Adrenal gland (tissue), 12 donors: ENCODE data around the gene CSTPP1. TPM values are rescaled to one million over a fixed set of nuclear protein-coding genes. Genes with fewer than 3 reads are reported as not detected.

Experiments
- DNase-seq, 7 donors: peaks; one replicate each; pipeline ENCODE4 v3.0.0-alpha.2; 2019 to 2020
- H3K27ac ChIP-seq, 5 donors: fragments of 200-600 bp; sonication (generic) in 4 of 5; 1 replicate in 3 of 5; 2 replicates in 2 of 5; pipeline versions ENCODE4 v1.5.1 to v1.8.0; 2016 to 2020; ENCODE audit warnings: mild to moderate bottlenecking in 1 of 5
- H3K27me3 ChIP-seq: fragments of 200-600 bp; 2 replicates; pipeline ENCODE4 v1.8.0; 2021
- H3K36me3 ChIP-seq, 2 donors: fragments of 200-600 bp; replicated peaks in 1 of 2; 1 replicate in 1 of 2; 2 replicates in 1 of 2; pipeline versions ENCODE4 v1.5.1 to v1.8.0; 2018 to 2022
- H3K4me1 ChIP-seq, 2 donors: fragments of 200-600 bp; replicated peaks in 1 of 2; 1 replicate in 1 of 2; 2 replicates in 1 of 2; pipeline versions ENCODE4 v1.5.1 to v1.8.0; 2018 to 2021
- H3K4me3 ChIP-seq, 4 donors: fragments of 200-600 bp; sonication (generic) in 3 of 4; one replicate each; pipeline ENCODE4 v1.5.1; 2016 to 2018
- H3K9me3 ChIP-seq, 3 donors: fragments of 200-600 bp; sonication (generic) in 1 of 3; replicated peaks in 1 of 3; 1 replicate in 2 of 3; 2 replicates in 1 of 3; pipeline versions ENCODE4 v1.5.1 to v1.8.0; 2016 to 2021
- POLR2A ChIP-seq, 2 donors: fragments of 450-650 bp; IDR thresholded peaks; one replicate each; pipeline ENCODE4 v1.6.1; 2017; ENCODE audit warnings: antibody characterized with exemption in 2 of 2, mild to moderate bottlenecking in 2 of 2, moderate library complexity in 1 of 2
- WGBS, 4 donors: extraction: QIAGEN DNeasy Blood & Tissue Kit in 2 of 4; methylation state at CpG; one replicate each; pipeline versions ENCODE4 v1.1.5 to v1.1.7; 2013 to 2017; 5-methylcytosine and 5-hydroxymethylcytosine counted together
- intact Hi-C, 2 donors: fragments of 100-400 bp; cut with DNase I; formaldehyde crosslinking; loops; one replicate each; pipeline versions ENCODE4 v1.14.1 to v1.15.0; 2022 to 2023
- polyA plus RNA-seq, 3 donors: library from polyadenylated mRNA; stranded (reverse); fragments of 200-250 nt in 2 of 3; fragments of 350-450 nt in 1 of 3; fragmentation: Illumina TruSeq in 1 of 3; extraction: RNeasy Lipid Tissue Mini Kit (QIAGEN cat#74804) in 1 of 3; gene quantifications; one replicate each; pipeline ENCODE4 v1.2.3, GENCODE V29; 2013 to 2014
- total RNA-seq, 9 donors: library from RNA; depleted of rRNA in 4 of 9; stranded (reverse); fragments of >200 nt in 4 of 9; fragments of 120-200 nt in 1 of 9; fragmentation: NEBNext Ultra II Directional in 1 of 9; extraction: Animal tissue kit (Norgen Biotek cat#: 25700) in 1 of 9; gene quantifications; one replicate each; pipeline versions ENCODE4 v1.1.0 to v1.2.4, GENCODE V29; 2013 to 2023
- TF ChIP-seq, protein P1 (sequence below), 6 experiments: fragments of 450-650 bp in 4 of 6; fragments of 200-600 bp in 2 of 6; sonication (generic) in 1 of 6; IDR thresholded peaks; 1 replicate in 5 of 6; 2 replicates in 1 of 6; pipeline versions ENCODE4 v1.5.1 to v1.8.0; 2016 to 2021; ENCODE audit warnings: antibody characterized with exemption in 6 of 6, mild to moderate bottlenecking in 2 of 6, moderate library complexity in 1 of 6
- donor health status: healthy with polysubstance abuse.
- donor health status: Bipolar disorder and iron deficiency.
- donor health status: DM: yes; HTN: yes; CAD: no.
- donor health status: DM: no; HTN: no; CAD: no.
- donor health status: DM: no; HTN: no; CAD: no.
- donor health status: DM: yes; HTN: yes; CAD: no.

CSTPP1 gene
- total and polyA plus RNA-seq, 12 donors: 17.6 to 63.0 (median 24.4) TPM

DNA sequence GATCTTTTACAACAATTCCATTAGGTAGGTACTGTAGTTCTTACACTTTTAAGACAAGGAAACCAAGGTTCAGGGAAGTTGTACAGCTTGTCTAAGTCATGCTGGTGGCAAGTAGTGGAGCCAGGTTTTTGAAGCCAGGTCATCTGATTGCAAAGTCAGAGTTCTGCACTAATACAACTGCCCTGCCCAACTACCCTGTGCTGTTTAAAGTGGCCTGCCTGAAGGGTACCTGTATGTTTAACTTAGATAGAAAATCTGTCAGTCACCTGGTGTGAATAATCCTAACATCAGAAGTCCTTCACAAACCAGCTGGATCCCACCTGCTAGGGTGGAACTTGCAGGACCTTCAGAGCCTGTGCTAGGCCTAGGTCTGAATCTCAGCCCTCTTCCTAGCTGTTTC, 195.9 kb downstream of the CSTPP1 start:
- Histone ChIP-seq H3K27me3 (no peaks in the 10 kb centered on the region), H3K4me1 (no peaks in the 10 kb centered on the region), H3K27ac (no peak overlapping the region), H3K4me3 (no peak overlapping the region), H3K9me3 (no peaks in the 10 kb centered on the region), H3K36me3 (no peaks in the 10 kb centered on the region)
- intact Hi-C loops: no loop called here
- TF ChIP-seq, protein P1, sequence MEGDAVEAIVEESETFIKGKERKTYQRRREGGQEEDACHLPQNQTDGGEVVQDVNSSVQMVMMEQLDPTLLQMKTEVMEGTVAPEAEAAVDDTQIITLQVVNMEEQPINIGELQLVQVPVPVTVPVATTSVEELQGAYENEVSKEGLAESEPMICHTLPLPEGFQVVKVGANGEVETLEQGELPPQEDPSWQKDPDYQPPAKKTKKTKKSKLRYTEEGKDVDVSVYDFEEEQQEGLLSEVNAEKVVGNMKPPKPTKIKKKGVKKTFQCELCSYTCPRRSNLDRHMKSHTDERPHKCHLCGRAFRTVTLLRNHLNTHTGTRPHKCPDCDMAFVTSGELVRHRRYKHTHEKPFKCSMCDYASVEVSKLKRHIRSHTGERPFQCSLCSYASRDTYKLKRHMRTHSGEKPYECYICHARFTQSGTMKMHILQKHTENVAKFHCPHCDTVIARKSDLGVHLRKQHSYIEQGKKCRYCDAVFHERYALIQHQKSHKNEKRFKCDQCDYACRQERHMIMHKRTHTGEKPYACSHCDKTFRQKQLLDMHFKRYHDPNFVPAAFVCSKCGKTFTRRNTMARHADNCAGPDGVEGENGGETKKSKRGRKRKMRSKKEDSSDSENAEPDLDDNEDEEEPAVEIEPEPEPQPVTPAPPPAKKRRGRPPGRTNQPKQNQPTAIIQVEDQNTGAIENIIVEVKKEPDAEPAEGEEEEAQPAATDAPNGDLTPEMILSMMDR (IDR thresholded peaks at IDR 0.05): no peak
- no peak for TF ChIP-seq POLR2A (IDR thresholded peaks at IDR 0.05)
- DNase-seq: no peak

- WGBS, 4 donors: 92 to 94% (median 93%) methylated on average over 1 of the region's 1 CpG
- intact Hi-C loops: no loop called here
- Histone ChIP-seq H3K4me1 (no peaks in the 10 kb centered on the region), H3K9me3 (no peaks in the 10 kb centered on the region), H3K27ac (no peak overlapping the region), H3K4me3 (no peak overlapping the region), H3K27me3 (no peaks in the 10 kb centered on the region), H3K36me3 (no peaks in the 10 kb centered on the region)
- no peak for DNase-seq
- TF ChIP-seq, protein P1 (IDR thresholded peaks at IDR 0.05): no peak
- no peak for TF ChIP-seq POLR2A (IDR thresholded peaks at IDR 0.05)
Measured at GRCh38 chr11:47132981-47133380, 196.4 kb downstream of the CSTPP1 start.

GRCh38 chr11:47136327-47136726, 199.8 kb downstream of the CSTPP1 start:
- no peak for DNase-seq
- Histone ChIP-seq H3K27ac (no peak overlapping the region), H3K9me3 (no peaks in the 10 kb centered on the region), H3K27me3 (no peaks in the 10 kb centered on the region), H3K36me3 (no peaks in the 10 kb centered on the region), H3K4me3 (no peak overlapping the region), H3K4me1 (no peaks in the 10 kb centered on the region)
- intact Hi-C loops: no loop called here
- 69 to 86% (median 81%) methylated on average over 3 of the region's 3 CpGs for WGBS, 4 donors
- TF ChIP-seq, protein P1 (IDR thresholded peaks at IDR 0.05): no peak
- TF ChIP-seq POLR2A (IDR thresholded peaks at IDR 0.05): no peak

DNA sequence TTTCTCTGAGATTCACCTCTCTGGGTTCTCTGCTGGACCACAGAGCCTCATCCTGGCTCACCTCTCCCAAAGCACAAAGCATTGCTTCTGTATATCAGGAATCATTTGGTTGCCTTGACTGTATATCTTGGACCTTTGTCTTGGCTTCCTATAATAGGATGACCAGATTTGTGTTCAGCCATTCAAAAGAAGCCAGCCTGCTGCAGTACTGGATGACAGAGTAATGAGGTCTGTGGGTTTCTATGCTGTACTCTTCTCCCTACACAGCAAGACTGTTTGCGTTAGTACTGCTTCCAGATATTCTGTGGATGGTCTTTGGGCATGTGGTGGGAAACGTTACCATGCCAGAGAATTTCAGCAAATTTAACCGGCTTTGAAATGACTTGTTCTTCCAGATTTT, 200.4 kb downstream of the CSTPP1 start:
- Histone ChIP-seq H3K27ac (no peak overlapping the region), H3K4me3 (no peak overlapping the region), H3K4me1 (no peaks in the 10 kb centered on the region), H3K27me3 (no peaks in the 10 kb centered on the region), H3K36me3 (no peaks in the 10 kb centered on the region), H3K9me3 (no peaks in the 10 kb centered on the region)
- no peak for TF ChIP-seq POLR2A (IDR thresholded peaks at IDR 0.05)
- TF ChIP-seq, protein P1 (IDR thresholded peaks at IDR 0.05): no peak
- intact Hi-C loops: no loop called here
- 89 to 96% (median 94%) methylated on average over 3 of the region's 3 CpGs for WGBS, 4 donors
- no peak for DNase-seq
